ENCODE measurements around the gene CLASP2.

CLASP2 gene

DNA sequence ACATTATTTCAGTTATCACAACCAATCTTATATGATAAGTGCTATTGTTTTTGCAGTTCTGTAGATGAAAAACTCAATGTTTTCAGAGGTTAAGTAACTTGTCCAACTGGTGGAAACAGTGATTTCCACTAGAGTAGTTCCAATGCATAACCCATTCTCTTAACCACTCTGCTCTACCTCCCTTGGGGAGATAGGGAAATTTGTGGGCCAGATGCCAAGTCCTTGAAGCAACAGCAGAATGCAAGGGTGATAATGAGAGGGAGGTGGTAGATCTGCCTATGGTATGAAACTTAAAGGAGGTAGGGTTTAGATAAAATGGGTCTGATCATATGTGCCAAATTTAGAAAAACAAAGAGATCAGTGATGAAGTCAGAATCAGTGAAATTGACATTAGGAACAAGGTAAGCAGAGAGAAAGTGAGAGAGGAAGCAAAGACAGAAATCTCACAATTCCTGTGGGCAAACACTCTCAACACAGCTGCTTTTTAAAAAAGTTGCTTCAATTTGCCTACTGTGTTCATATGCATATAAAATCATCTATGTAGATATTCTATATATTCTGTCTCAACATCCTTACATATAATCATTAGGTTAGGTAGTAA lies 227.3 kb downstream of the CLASP2 start:
- H2AFZ ChIP-seq (ENCODE audit: low read depth) = no peak overlapping the region
- no peak overlapping the region for H3K4me3 ChIP-seq (IDR thresholded peaks at IDR 0.05; ENCODE audit: insufficient read depth, low read depth, low read length)
- TF ChIP-seq, protein P1, sequence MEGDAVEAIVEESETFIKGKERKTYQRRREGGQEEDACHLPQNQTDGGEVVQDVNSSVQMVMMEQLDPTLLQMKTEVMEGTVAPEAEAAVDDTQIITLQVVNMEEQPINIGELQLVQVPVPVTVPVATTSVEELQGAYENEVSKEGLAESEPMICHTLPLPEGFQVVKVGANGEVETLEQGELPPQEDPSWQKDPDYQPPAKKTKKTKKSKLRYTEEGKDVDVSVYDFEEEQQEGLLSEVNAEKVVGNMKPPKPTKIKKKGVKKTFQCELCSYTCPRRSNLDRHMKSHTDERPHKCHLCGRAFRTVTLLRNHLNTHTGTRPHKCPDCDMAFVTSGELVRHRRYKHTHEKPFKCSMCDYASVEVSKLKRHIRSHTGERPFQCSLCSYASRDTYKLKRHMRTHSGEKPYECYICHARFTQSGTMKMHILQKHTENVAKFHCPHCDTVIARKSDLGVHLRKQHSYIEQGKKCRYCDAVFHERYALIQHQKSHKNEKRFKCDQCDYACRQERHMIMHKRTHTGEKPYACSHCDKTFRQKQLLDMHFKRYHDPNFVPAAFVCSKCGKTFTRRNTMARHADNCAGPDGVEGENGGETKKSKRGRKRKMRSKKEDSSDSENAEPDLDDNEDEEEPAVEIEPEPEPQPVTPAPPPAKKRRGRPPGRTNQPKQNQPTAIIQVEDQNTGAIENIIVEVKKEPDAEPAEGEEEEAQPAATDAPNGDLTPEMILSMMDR (conservative IDR thresholded peaks at IDR 0.05; ENCODE audit: low read depth, low read length) = no peak
- no peaks in the 10 kb centered on the region for H3K4me1 ChIP-seq (ENCODE audit: low read depth, poor library complexity, severe bottlenecking)
- no peaks in the 10 kb centered on the region for H3K79me2 ChIP-seq (ENCODE audit: insufficient read depth, low read depth)
- H3K27me3 ChIP-seq (ENCODE audit: insufficient read depth, low read depth) = no peaks in the 10 kb centered on the region
- no peak overlapping the region for H3K9ac ChIP-seq
- H4K20me1 ChIP-seq (ENCODE audit: insufficient read depth) = no peaks in the 10 kb centered on the region
- H3K4me2 ChIP-seq = no peak overlapping the region
- H3K36me3 ChIP-seq (ENCODE audit: insufficient read depth) = no peaks in the 10 kb centered on the region
- no peak overlapping the region for H3K27ac ChIP-seq

DNA sequence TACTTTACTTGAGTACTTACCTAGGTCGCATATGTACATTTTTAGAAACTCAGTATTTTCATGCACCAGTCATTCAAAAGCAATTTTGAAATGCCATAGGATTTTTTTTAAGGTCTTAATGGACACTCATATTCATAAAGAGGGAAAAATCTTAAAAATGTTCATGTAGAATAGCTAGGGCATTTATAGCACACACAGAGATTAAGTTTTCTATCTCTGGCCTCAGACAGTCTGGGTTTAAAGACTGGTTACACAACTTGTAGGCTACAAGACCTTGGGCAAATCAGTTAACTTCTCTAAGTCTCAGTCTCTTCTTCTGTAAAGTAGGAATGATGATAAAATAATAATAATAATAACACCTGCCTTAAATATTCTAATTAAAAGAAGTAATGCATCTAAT lies 229.4 kb downstream of the CLASP2 start:
- H3K4me2 ChIP-seq = no peak overlapping the region
- no peaks in the 10 kb centered on the region for H3K36me3 ChIP-seq (ENCODE audit: insufficient read depth)
- no peaks in the 10 kb centered on the region for H3K79me2 ChIP-seq (ENCODE audit: insufficient read depth, low read depth)
- no peaks in the 10 kb centered on the region for H3K4me1 ChIP-seq (ENCODE audit: low read depth, poor library complexity, severe bottlenecking)
- TF ChIP-seq, protein P1 (conservative IDR thresholded peaks at IDR 0.05; ENCODE audit: low read depth, low read length) = no peak
- H3K27me3 ChIP-seq (ENCODE audit: insufficient read depth, low read depth) = no peaks in the 10 kb centered on the region
- no peak overlapping the region for H3K9ac ChIP-seq
- no peak overlapping the region for H3K27ac ChIP-seq
- H4K20me1 ChIP-seq (ENCODE audit: insufficient read depth) = no peaks in the 10 kb centered on the region
- no peak overlapping the region for H2AFZ ChIP-seq (ENCODE audit: low read depth)
- H3K4me3 ChIP-seq (IDR thresholded peaks at IDR 0.05; ENCODE audit: insufficient read depth, low read depth, low read length) = no peak overlapping the region

DNA sequence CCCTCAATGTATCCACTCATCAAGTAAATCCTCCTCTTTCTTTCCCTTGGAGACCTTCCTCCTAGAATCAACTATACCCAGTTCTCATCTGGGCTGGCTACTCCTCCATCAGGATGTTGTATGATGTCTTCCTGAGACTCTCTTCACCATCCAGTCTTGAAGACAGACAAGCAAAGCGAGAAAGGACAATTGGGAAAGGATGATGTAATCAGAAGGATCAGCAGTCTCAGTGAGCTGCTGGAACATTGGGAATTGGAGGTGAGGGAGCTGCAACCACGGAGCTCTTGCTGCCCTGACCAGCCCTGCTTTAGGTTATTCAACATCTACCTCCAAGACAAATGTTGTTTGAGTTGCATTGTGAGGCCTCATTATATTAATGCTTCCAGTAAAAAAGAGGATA lies 229.8 kb downstream of the CLASP2 start:
- Histone ChIP-seq H3K4me2 (no peak overlapping the region), H3K36me3 (ENCODE audit: insufficient read depth) (no peaks in the 10 kb centered on the region), H3K4me3 (IDR thresholded peaks at IDR 0.05; ENCODE audit: insufficient read depth, low read depth, low read length) (no peak overlapping the region), H3K27ac (no peak overlapping the region), H3K9ac (no peak overlapping the region), H2AFZ (ENCODE audit: low read depth) (no peak overlapping the region), H4K20me1 (ENCODE audit: insufficient read depth) (no peaks in the 10 kb centered on the region), H3K27me3 (ENCODE audit: insufficient read depth, low read depth) (no peaks in the 10 kb centered on the region), H3K4me1 (ENCODE audit: low read depth, poor library complexity, severe bottlenecking) (no peaks in the 10 kb centered on the region), H3K79me2 (ENCODE audit: insufficient read depth, low read depth) (no peaks in the 10 kb centered on the region)
- TF ChIP-seq, protein P1 (conservative IDR thresholded peaks at IDR 0.05; ENCODE audit: low read depth, low read length) = no peak

DNA sequence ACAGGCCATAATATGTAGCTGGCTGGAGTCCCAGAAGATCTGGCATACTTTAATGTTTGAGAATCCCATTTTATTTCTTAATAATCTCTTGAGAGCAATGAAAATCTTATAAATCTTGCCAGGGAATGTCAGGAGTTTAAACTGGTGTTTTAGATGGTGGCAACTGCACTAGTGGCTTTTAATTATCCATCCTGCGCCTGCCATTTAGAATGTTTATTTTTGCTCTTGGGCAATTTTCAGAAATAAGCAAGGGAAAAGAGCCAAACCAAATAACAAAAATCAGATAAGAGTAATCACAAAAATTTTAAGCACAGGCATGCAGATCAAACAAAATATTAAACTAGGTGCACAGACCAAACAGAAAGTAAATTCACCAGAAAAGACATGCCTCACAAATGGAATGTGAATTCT lies 235.9 kb downstream of the CLASP2 start:
- H3K4me3 ChIP-seq (IDR thresholded peaks at IDR 0.05; ENCODE audit: insufficient read depth, low read depth, low read length) = no peak overlapping the region
- H3K79me2 ChIP-seq (ENCODE audit: insufficient read depth, low read depth) = no peaks in the 10 kb centered on the region
- H3K27me3 ChIP-seq (ENCODE audit: insufficient read depth, low read depth) = no peaks in the 10 kb centered on the region
- H3K9ac ChIP-seq = no peak overlapping the region
- H3K4me2 ChIP-seq = no peak overlapping the region
- no peak overlapping the region for H2AFZ ChIP-seq (ENCODE audit: low read depth)
- H3K27ac ChIP-seq = no peak overlapping the region
- H3K4me1 ChIP-seq (ENCODE audit: low read depth, poor library complexity, severe bottlenecking) = no peaks in the 10 kb centered on the region
- TF ChIP-seq, protein P1 (conservative IDR thresholded peaks at IDR 0.05; ENCODE audit: low read depth, low read length) = no peak
- H4K20me1 ChIP-seq (ENCODE audit: insufficient read depth) = no peaks in the 10 kb centered on the region
- H3K36me3 ChIP-seq (ENCODE audit: insufficient read depth) = no peaks in the 10 kb centered on the region

All from KMS-11 (cell line).